GM18498 (cell line): ENCODE results near the gene SYDE2.
"Not testable (repeated sequence)": the region's sequence is repeated elsewhere in the genome, so short reads cannot be mapped to it uniquely, and the experiment has no call there.

Source experiments
- ATAC-seq: cut with Tn5 transposase; IDR thresholded peaks from one replicate; pipeline ENCODE4 v1.9.1; 2021; ENCODE audit warnings: mild to moderate bottlenecking, moderate library complexity; ENCODE audit not compliant: unreplicated experiment

Gene SYDE2

DNA sequence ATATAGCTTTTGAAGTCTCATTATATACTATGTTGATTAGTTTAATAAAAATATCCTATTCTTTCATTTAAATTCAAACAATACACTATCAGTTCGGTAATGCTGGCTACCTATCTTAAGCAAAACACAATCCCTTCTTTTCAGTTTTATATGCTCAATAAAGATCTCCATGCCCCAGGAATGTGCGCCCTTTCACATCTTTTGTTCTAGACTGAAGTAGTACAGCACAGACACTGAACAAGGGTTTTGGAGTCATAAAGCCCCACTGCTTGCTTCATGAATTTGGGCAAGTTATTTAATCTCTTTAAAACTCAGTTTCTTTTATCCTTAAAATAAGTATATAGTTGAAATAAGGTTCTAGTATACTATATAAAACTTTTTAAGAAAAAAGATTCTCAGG is 22.4 kb downstream of the SYDE2 start:
- no peak for ATAC-seq

GRCh38 chr1:85174503-85174902 is 26.3 kb downstream of the SYDE2 start:
- no peak for ATAC-seq

GRCh38 chr1:85172684-85173337 is 28.0 kb downstream of the SYDE2 start:
- ATAC-seq: no peak

GRCh38 chr1:85171721-85172120 is 29.1 kb downstream of the SYDE2 start:
- no peak for ATAC-seq

- ATAC-seq: no peak
These were observed 31.9 kb downstream of the SYDE2 start for GRCh38 chr1:85168884-85169283.

DNA sequence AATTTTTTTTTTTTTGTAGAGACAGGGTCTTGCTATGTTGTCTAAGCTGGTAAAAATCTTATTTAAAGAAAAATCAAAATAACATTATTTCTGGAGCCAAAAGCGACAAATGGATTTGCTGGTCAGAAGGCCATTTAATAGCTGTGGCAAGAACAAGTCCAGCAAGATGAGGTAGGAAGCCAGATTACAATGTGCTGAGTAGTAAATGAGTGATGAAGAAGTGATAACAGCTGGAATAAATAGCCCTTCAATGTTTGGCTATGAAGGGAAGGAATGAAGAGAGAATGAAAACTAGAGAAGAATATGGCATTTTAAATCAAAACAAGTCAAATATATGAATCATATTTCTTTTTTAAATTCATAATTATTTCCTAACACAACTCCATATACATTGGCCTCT is 34.5 kb downstream of the SYDE2 start:
- ATAC-seq: no peak

GRCh38 chr1:85158910-85159309 is 41.9 kb downstream of the SYDE2 start:
- ATAC-seq: no peak

DNA sequence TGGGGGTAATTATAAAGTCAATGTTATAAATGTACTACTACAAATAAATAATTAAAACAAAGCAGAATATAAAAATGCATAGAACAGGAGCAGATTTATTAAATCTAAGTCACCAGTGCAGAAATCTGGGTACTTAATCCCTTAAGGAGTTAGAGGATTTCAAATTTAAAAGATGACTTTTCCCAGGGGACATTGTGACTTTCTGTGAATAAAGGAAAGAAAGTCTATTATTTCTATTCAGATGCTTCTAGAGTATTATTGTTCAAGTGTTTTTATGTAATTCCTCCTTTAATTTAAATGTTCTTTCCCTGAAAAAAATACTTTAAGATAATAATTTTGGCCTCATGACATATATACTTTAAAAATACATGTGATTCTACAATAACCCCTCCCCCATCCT is 43.4 kb downstream of the SYDE2 start:
- ATAC-seq: no peak

- peak; percentile 75 for ATAC-seq
These were observed 47.5 kb downstream of the SYDE2 start for GRCh38 chr1:85153149-85153891.

DNA sequence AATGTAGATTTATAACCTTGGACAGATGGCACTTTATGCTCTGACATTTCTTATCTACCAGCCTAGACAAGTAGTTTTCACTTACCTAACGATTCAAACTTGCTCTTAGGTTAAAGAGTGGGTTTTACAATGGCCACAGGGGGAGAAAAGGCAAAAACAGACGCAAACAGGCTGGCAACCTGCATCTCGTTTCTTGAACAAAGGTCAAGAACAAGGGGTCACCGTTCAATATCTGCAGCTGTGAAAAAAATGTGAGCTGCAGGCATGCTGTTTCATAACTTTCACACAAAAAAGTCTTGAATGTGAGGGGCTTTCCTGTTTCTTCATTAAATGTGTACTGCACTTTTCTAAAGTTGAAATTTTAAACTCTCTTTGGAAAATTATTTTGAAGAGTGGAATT is 49.4 kb downstream of the SYDE2 start:
- ATAC-seq: no peak

GRCh38 chr1:85149805-85150204 is 51.0 kb downstream of the SYDE2 start:
- no peak for ATAC-seq

- ATAC-seq: peak; percentile 85
These were observed 52.1 kb downstream of the SYDE2 start for GRCh38 chr1:85148524-85149250.

GRCh38 chr1:85146972-85147359 is 53.9 kb downstream of the SYDE2 start:
- ATAC-seq: no peak

DNA sequence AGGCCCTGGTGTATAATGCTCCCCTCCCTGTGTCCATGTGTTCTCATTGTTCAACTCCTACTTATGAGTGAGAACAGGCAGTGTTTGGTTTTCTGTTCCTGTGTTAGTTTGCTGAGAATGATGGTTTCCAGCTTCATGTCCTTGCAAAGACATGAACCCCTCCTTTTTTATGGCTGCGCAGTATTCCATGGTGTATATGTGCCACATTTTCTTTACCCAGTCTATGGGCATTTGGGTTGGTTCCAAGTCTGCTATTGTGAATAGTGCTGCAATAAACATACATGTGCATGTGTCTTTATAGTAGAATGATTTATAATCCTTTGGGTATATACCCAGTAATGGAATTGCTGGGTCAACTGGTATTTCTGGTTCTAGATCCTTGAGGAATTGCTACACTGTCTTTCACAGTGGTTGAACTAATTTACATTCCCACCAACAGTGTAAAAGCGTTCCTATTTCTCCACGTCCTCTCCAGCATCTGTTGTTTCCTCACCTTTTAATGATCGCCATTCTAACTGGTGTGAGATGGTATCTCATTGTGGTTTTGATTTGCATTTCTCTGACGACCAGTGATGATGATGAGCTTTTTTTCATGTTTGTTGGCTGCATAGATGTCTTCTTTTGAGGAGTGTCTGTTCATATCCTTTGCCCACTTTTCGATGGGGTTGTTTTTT is 54.4 kb downstream of the SYDE2 start:
- not testable (repeated sequence) for ATAC-seq

DNA sequence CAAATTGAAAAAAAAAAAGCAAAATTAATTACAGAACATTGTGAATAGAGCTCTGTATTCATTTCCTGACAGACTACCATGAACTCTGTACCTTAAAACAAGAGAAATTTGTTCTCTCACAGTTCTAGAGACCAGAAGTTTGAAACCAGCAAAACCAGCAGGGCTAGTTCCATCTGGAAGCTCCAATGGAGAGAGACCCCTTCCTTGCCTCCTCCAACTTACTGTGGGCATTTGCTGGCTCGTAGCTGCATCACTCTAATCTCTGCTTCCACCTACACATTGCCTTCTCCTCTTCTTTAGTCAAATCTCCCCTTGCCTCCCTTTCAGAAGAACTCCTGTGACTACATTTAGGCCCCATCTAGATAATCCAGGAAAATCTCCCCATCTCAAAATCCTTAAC is 56.5 kb downstream of the SYDE2 start:
- ATAC-seq: no peak

DNA sequence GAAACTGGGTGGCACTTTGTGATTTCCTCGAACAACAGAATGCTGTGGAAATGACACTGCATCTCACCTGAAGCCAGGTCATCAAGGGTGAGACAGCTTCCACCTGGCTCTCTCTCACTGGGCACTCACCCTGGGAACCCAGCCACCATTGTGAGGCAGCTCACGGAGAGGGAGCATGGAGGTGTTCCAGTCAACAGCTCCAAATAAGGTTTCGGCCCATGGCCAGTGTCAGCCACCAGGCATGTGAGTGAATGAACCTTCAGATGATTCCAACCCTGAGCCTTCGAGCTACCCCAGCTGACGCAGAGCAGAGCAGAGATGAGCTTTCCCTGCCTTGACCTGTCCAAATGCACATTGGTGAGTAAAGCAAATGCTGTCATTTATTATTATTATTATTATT is 58.1 kb downstream of the SYDE2 start:
- no peak for ATAC-seq

DNA sequence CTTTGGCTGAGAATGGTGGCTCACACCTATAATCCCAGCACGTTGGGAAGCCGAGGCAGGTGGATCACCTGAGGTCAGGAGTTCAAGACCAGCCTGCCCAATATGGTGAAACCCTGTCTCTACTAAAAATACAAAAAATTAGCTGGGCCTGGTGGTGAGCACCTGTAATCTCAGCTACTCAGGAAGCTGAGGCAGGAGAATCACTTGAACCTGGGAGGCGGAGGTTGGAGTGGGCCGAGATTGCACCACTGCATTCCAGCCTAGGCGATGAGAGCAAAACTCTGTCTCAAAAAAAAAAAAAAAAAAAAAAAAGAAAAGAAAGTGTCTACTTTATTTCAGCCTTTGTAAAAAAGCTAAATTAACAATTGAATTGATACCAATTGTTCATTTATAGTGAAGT is 62.4 kb downstream of the SYDE2 start:
- ATAC-seq: not testable (repeated sequence)

DNA sequence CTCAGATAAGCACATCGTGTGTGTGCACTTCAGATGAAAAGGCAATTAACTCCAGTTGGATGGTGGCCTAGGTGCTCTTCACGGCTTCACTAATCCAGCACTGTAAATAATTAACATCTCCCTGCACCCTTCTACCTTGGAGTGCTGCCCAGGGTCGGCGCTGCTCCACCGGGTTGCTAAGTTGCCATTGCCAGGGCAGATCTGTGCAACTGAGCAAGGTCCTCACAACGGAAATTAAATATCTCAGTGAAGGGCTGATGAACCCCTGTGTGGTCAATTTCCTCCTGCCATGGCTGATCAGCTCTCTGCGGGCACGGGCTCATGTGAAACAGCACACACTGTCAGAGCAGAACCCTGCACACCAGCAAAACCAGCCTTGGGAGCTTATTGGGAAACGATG is 63.2 kb downstream of the SYDE2 start:
- no peak for ATAC-seq

- no peak for ATAC-seq
These were observed 65.4 kb downstream of the SYDE2 start for GRCh38 chr1:85135392-85135798.

GRCh38 chr1:85134583-85135391 is 66.0 kb downstream of the SYDE2 start:
- ATAC-seq: no peak
